SU-DHL-6 (cell line): ENCODE results near the gene RAP1GAP.

Source experiments
- CTCF ChIP-seq: fragments of 200-600 bp; sonication (generic); IDR thresholded peaks from one replicate; pipeline ENCODE4 v1.5.1; 2017; ENCODE audit warnings: antibody characterized with exemption, mild to moderate bottlenecking, low read length, moderate library complexity; ENCODE audit not compliant: insufficient read depth, poor library complexity, severe bottlenecking
- EZH2phosphoT487 ChIP-seq: fragments of 200-600 bp; sonication (generic), shearing (Covaris generic); conservative IDR thresholded peaks from 2 replicates; pipeline ENCODE4 v1.6.1; 2018; ENCODE audit warnings: mild to moderate bottlenecking, antibody characterized with exemption, low read length, moderate library complexity, mixed read lengths

GRCh38 chr1:21613072-21613867 is 55.9 kb downstream of the RAP1GAP start:
- TF ChIP-seq CTCF (no peak), EZH2phosphoT487 (no peak)
